NB4 (cell line): ENCODE measurements around the gene DGKQ.

ENCODE experiments used
- DNase-seq: peaks from one replicate; pipeline ENCODE4 v3.0.0; 2010; ENCODE audit warnings: low read depth
- H3K4me3 ChIP-seq: one replicate; pipeline ENCODE4 v1.5.1; 2011; ENCODE audit warnings: mild to moderate bottlenecking, low read depth, low read length, moderate library complexity
- MYC ChIP-seq: IDR thresholded peaks from 2 replicates; pipeline ENCODE4 v1.6.1; 2011; ENCODE audit warnings: low read depth, low read length
- POLR2A ChIP-seq: IDR thresholded peaks from 2 replicates; pipeline ENCODE4 v1.6.1; 2011; ENCODE audit warnings: mild to moderate bottlenecking; ENCODE audit not compliant: insufficient read length; ENCODE audit errors: extremely low read depth
- TF ChIP-seq, protein P1 (sequence below): IDR thresholded peaks from one replicate; pipeline ENCODE4 v1.5.1; 2012; ENCODE audit warnings: low read depth, low read length
- TF ChIP-seq, protein P2 (sequence below): IDR thresholded peaks from 2 replicates; pipeline ENCODE4 v1.6.1; 2011; ENCODE audit warnings: low read depth, low read length

DGKQ gene

DNA sequence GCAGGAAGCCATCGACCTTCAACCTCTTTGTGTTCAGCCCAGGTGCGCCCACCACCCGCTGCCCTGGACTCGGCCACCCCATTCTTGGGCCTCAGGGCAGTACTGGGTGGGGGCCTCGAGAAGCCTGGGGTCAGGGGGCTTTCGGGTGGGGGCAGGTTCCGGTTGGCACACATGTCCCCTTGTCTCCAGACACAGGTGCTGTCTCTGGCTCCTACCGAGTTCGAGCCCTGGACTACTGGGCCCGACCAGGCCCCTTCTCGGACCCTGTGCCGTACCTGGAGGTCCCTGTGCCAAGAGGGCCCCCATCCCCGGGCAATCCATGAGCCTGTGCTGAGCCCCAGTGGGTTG is 30.7 kb upstream of the DGKQ start:
- H3K4me3 ChIP-seq, result no peak overlapping the region
- DNase-seq, result no peak
- TF ChIP-seq MYC, result no peak
- no peak for TF ChIP-seq POLR2A
- TF ChIP-seq, protein P1, sequence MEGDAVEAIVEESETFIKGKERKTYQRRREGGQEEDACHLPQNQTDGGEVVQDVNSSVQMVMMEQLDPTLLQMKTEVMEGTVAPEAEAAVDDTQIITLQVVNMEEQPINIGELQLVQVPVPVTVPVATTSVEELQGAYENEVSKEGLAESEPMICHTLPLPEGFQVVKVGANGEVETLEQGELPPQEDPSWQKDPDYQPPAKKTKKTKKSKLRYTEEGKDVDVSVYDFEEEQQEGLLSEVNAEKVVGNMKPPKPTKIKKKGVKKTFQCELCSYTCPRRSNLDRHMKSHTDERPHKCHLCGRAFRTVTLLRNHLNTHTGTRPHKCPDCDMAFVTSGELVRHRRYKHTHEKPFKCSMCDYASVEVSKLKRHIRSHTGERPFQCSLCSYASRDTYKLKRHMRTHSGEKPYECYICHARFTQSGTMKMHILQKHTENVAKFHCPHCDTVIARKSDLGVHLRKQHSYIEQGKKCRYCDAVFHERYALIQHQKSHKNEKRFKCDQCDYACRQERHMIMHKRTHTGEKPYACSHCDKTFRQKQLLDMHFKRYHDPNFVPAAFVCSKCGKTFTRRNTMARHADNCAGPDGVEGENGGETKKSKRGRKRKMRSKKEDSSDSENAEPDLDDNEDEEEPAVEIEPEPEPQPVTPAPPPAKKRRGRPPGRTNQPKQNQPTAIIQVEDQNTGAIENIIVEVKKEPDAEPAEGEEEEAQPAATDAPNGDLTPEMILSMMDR, result no peak
- TF ChIP-seq, protein P2, sequence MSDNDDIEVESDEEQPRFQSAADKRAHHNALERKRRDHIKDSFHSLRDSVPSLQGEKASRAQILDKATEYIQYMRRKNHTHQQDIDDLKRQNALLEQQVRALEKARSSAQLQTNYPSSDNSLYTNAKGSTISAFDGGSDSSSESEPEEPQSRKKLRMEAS, result no peak

DNA sequence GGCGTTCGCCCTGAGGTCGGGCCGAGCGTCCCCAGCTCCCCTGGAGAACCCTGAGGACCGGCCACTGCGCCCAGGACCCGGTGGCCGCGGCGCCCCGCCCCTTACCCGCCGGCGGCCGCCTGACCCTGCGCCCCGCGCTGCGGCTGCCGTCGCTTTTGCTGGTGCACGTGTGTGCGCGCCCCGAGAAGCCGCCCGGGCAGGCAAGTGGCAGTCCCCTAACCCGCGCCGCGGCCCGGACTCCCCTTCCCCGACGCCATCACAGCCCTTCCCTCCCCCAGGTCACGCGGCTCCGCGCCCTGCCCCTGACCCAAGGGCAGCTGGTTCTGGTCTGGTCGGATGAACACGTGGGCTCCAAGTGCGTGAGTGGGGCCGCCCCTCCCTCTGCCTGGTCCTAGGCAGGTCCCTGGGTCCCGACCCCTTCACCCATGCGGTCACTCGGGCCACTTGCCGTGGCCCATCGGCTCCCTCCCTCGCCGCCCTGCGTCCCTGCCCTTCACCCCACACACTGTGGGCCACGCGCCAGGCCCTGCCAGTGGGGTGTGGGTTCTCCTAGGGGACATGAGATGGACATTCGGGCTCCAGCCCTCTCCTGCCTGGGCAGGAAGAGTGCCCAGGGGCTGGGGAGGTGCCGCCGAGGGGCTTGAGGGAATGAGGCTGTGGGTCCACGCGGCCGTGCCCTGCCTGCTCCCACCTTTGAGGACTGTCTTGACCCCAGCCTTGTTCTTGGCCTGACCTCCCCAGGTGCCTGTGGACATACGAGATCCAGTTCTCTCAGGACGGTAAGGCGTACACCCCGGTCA is 30.1 kb upstream of the DGKQ start:
- no peak overlapping the region for H3K4me3 ChIP-seq
- DNase-seq, result no peak
- TF ChIP-seq, protein P1, result no peak
- TF ChIP-seq, protein P2, result no peak
- TF ChIP-seq MYC (no peak), POLR2A (no peak)

DNA sequence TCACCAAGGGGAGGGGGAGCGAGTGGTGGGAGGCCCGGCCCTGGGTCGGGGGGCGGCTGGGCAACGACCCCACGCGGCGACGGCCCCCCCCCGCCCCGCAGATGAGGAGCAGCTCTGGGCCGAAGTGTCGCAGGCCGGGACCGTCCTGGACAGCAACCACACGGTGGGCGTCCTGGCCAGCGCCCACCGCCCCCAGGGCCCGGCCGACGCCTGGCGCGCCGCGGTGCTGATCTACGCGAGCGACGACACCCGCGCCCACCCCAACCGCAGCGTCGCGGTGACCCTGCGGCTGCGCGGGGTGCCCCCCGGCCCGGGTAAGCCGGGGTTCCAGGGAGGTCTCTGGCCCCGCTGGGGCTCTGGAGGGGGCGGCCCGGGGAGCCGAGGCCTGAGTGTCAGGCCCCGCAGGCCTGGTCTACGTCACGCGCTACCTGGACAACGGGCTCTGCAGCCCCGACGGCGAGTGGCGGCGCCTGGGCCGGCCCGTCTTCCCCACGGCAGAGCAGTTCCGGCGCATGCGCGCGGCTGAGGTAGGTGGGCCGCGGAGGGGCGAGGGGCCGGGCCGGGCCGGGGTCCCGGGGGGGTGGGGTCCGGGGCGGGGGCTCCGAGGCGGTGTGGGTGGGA is 29.4 kb upstream of the DGKQ start:
- DNase-seq, result no peak
- no peak overlapping the region for H3K4me3 ChIP-seq
- TF ChIP-seq, protein P1, result no peak
- TF ChIP-seq POLR2A, result no peak
- TF ChIP-seq, protein P2, result no peak
- no peak for TF ChIP-seq MYC

DNA sequence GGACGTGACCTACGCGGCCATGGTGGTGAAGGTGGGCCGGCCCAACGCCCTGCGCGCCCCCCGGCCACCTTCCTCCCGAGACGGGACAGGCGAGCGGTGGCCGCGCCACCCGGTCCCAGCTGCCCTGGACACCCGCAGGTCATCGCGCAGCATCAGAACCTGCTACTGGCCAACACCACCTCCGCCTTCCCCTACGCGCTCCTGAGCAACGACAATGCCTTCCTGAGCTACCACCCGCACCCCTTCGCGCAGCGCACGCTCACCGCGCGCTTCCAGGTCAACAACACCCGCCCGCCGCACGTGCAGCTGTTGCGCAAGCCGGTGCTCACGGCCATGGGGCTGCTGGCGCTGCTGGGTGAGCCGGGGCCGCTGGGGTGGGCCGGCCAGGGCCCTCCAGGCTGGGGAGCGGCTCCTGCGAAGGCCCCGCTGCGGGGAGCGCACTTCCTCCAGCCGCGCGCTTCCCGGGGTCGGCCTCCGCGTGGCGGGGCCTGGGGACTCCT is 28.8 kb upstream of the DGKQ start:
- no peak for DNase-seq
- no peak overlapping the region for H3K4me3 ChIP-seq
- no peak for TF ChIP-seq POLR2A
- no peak for TF ChIP-seq MYC
- TF ChIP-seq, protein P2, result no peak
- TF ChIP-seq, protein P1, result no peak

DNA sequence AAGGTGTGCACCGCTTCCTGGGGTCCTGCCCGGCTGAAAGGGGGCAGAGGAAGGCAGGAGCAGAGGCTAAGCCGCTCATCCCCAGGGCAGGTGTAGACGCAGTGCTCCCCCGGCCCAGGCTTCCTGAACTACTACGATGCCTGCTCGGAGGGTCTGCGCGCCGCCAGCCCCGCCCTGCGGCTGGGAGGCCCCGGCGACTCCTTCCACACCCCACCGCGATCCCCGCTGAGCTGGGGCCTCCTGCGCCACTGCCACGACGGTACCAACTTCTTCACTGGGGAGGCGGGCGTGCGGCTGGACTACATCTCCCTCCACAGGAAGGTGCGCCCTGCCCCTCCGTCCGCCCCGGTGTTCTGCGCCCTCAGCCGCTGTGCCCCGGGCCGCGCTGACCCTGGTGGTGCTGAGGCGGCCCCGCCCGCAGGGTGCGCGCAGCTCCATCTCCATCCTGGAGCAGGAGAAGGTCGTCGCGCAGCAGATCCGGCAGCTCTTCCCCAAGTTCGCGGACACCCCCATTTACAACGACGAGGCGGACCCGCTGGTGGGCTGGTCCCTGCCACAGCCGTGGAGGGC is 28.3 kb upstream of the DGKQ start:
- TF ChIP-seq, protein P1, result no peak
- DNase-seq, result no peak
- no peak overlapping the region for H3K4me3 ChIP-seq
